ENCODE measurements around the gene RNU7-1. TPM values are rescaled to one million over a fixed set of nuclear protein-coding genes. Genes with fewer than 3 reads are reported as not detected.
A peak's percentile ranks its signal among the peaks of the same experiment; 100 is the strongest.

Gene RNU7-1
- not detected for total RNA-seq
- polyA plus RNA-seq, result not detected
- long read RNA-seq, donor 1, result 0 reads
- long read RNA-seq, donor 2, partial matches to known transcripts, result 0 of 2 reads
- long read RNA-seq, donor 2, other reads (novel, unspliced or antisense), result 0 of 2 reads

DNA sequence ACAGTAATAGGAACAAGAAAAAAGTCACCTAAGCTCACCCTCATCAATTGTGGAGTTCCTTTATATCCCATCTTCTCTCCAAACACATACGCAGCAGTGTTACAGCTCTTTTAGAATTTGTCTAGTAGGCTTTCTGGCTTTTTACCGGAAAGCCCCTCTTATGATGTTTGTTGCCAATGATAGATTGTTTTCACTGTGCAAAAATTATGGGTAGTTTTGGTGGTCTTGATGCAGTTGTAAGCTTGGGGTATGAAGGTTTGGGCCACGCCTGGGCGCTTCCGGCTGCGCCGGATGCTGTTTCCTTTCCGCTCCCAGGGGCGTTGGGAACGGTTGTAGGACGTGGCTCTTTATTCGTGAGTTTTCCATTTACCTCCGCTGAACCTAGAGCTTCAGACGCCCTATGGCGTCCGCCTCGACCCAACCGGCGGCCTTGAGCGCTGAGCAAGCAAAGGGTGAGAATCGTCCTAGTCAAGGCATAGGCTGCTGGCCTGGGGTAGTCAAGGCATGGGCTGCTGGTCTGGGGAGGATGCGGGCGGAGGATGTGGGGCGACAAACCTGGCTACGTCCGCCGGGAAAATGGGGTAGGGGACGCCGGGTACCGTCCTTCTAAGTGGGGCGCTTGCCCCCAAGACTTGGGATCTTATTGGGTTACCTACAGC is at the start of gene RNU7-1, which contains the start of gene C12orf57:
Gene RNU7-1, plus strand, starts transcription at position 95 of the 659 bp plus-strand sequence.
Gene C12orf57, plus strand, starts transcription at position 301 of the 659 bp plus-strand sequence. Its CDS starts 100 bp downstream, at position 401.
- DNase-seq, result peak; percentile 91
- no peaks in the 10 kb centered on the region for H3K27me3 ChIP-seq (replicated peaks in 1 of 7)
- H3K36me3 ChIP-seq, result peaks cover 0 to 30% (median 4%) of the 10 kb centered on the region in 6 donors
- 0 to 1% (median 0%) methylated on average over 25 to 31 of the region's 31 CpGs for WGBS, 5 donors
- H3K27ac ChIP-seq, result peak within 1 kb of the TSS; percentile 92 to 99 (median 96)
- peaks cover 43 to 80% (median 68%) of the 10 kb centered on the region in 6 donors for H3K4me1 ChIP-seq
- peak within 1 kb of the TSS; percentile 47 to 81 (median 73) for H3K4me3 ChIP-seq
- no peaks in the 10 kb centered on the region for H3K9me3 ChIP-seq
- TF ChIP-seq, protein P1, sequence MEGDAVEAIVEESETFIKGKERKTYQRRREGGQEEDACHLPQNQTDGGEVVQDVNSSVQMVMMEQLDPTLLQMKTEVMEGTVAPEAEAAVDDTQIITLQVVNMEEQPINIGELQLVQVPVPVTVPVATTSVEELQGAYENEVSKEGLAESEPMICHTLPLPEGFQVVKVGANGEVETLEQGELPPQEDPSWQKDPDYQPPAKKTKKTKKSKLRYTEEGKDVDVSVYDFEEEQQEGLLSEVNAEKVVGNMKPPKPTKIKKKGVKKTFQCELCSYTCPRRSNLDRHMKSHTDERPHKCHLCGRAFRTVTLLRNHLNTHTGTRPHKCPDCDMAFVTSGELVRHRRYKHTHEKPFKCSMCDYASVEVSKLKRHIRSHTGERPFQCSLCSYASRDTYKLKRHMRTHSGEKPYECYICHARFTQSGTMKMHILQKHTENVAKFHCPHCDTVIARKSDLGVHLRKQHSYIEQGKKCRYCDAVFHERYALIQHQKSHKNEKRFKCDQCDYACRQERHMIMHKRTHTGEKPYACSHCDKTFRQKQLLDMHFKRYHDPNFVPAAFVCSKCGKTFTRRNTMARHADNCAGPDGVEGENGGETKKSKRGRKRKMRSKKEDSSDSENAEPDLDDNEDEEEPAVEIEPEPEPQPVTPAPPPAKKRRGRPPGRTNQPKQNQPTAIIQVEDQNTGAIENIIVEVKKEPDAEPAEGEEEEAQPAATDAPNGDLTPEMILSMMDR (IDR thresholded peaks at IDR 0.05 in 8 of 11, conservative IDR thresholded peaks at IDR 0.05 in 3 of 11), result no peak
- TF ChIP-seq POLR2A (IDR thresholded peaks at IDR 0.05), result peak in 2 of 3 donors; percentile 73 to 87
- peak; percentile 73 to 91 (median 86) for TF ChIP-seq POLR2AphosphoS5 (IDR thresholded peaks at IDR 0.05)
- intact Hi-C loops (cut with DNase I; ENCODE audit: low total_unique reads), result loop anchor here (10.0 kb wide), 1 partner anchor 171 kb away; no protein-coding TSS in a partner anchor

DNA sequence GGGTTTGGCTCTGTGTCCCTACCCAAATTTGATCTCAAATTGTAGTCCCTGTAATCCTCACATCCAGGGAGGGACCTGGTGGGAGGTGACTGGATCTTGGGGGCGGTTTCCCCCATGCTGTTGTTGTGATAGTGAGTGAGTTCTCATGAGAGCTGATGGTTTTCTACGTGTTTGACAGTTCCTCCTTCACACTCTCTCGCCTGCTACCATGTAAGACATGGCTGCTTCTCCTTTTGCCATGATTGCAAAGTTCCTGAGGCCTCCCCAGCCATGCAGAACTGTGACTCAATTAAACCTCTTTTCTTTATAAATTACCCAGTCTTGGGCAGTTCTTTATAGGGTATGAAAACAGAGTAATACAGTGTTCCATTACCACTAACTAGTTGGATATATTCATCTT is 49.3 kb upstream of the RNU7-1 start:
- no peaks in the 10 kb centered on the region for H3K27me3 ChIP-seq (replicated peaks in 1 of 7)

DNA sequence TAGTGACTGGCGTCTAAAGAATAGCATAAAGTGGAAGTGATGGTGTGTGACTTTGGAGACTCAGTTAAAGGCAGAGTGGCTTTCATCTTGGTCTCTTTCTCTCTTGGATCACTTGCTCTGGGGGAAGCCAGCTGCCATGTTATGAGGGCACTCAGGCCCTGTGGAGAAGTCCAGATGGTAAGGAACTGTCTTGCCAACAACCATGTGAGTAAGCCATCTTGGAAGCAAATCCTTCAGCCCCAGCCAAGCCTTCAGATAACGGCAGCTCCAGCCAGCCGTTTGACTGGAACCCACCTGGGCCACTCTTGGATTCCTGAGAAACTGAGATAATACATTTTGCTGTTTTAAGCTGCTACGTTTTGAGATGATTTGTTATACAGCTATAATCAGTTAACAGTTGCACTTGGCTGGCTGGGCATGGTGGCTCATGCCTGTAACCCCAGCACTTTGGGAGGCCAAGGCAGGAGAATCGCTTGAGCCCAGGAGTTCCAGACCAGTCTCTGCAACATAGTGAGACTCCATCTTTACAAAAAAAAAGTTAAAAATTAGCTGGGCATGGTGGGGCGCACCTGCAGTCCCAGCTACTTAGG is 46.7 kb upstream of the RNU7-1 start:
- no peaks in the 10 kb centered on the region for H3K36me3 ChIP-seq
- TF ChIP-seq, protein P1 (IDR thresholded peaks at IDR 0.05 in 8 of 11, conservative IDR thresholded peaks at IDR 0.05 in 3 of 11), result no peak

More for the DNA sequence above, 49.3 kb upstream of the RNU7-1 start:
- no peak overlapping the region for H3K4me3 ChIP-seq
- intact Hi-C loops (cut with DNase I; ENCODE audit: low total_unique reads), result no loop called here
- TF ChIP-seq POLR2A (IDR thresholded peaks at IDR 0.05) (no peak), POLR2AphosphoS5 (IDR thresholded peaks at IDR 0.05) (no peak)
- TF ChIP-seq, protein P1 (IDR thresholded peaks at IDR 0.05 in 8 of 11, conservative IDR thresholded peaks at IDR 0.05 in 3 of 11), result no peak
- H3K9me3 ChIP-seq, result no peaks in the 10 kb centered on the region
- no peaks in the 10 kb centered on the region for H3K36me3 ChIP-seq
- 45 to 83% (median 61%) methylated on average over 3 of the region's 3 CpGs for WGBS, 5 donors
- peak overlapping the region in 4 of 8 donors; percentile 41 to 57 (median 53) for H3K27ac ChIP-seq
- H3K4me1 ChIP-seq, result peaks cover 0 to 29% (median 16%) of the 10 kb centered on the region in 6 donors
- no peak for DNase-seq

DNA sequence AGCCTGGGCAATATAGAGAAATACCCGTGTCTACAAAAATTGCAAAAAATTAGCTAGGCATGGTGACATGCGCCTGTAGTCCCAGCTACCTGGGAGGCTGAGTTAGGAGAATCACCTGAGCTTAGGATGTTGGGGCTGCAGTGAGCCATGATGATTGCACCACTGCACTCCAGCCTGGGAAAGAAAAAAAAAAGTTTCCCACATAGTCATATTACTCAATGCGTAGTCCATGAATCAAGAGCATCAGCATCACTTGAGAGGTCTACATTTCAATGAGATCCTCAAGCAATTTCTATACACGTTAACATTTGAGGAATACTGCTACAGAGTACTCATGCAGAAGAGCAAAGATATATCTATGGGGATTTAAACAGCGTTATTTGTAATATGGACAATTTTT is 44.2 kb upstream of the RNU7-1 start:
- Histone ChIP-seq H3K9me3 (no peaks in the 10 kb centered on the region), H3K36me3 (no peaks in the 10 kb centered on the region), H3K27ac (peak overlapping the region in 3 of 8 donors; percentile 27 to 51 (median 31)), H3K27me3 (replicated peaks in 1 of 7) (no peaks in the 10 kb centered on the region), H3K4me3 (no peak overlapping the region), H3K4me1 (peaks cover 4 to 26% (median 16%) of the 10 kb centered on the region in 6 donors)
- 56 to 73% (median 61%) methylated on average over 5 of the region's 5 CpGs for WGBS, 5 donors
- intact Hi-C loops (cut with DNase I; ENCODE audit: low total_unique reads), result no loop called here
- no peak for TF ChIP-seq POLR2AphosphoS5 (IDR thresholded peaks at IDR 0.05)
- TF ChIP-seq, protein P1 (IDR thresholded peaks at IDR 0.05 in 8 of 11, conservative IDR thresholded peaks at IDR 0.05 in 3 of 11), result no peak
- no peak for TF ChIP-seq POLR2A (IDR thresholded peaks at IDR 0.05)
- no peak for DNase-seq

More for the DNA sequence above, 46.7 kb upstream of the RNU7-1 start:
- H3K9me3 ChIP-seq, result no peaks in the 10 kb centered on the region
- 80 to 95% (median 86%) methylated on average over 6 of the region's 6 CpGs for WGBS, 5 donors
- DNase-seq, result no peak
- H3K27me3 ChIP-seq (replicated peaks in 1 of 7), result no peaks in the 10 kb centered on the region
- H3K4me3 ChIP-seq, result no peak overlapping the region
- H3K27ac ChIP-seq, result no peak overlapping the region
- intact Hi-C loops (cut with DNase I; ENCODE audit: low total_unique reads), result no loop called here
- peaks cover 0 to 21% (median 7%) of the 10 kb centered on the region in 6 donors for H3K4me1 ChIP-seq

Data from spleen (tissue), 13 donors.